GM18519 (cell line): Measurements from ENCODE around the gene PXYLP1.

Source experiments
- ATAC-seq: cut with Tn5 transposase; IDR thresholded peaks from one replicate; pipeline ENCODE4 v1.9.1; 2021; ENCODE audit warnings: mild to moderate bottlenecking, moderate library complexity; ENCODE audit not compliant: unreplicated experiment, low FRiP score

PXYLP1 gene

GRCh38 chr3:141227752-141228151 is 3.9 kb upstream of the PXYLP1 start:
- ATAC-seq: no peak

GRCh38 chr3:141228395-141228794 is 3.2 kb upstream of the PXYLP1 start:
- no peak for ATAC-seq

GRCh38 chr3:141229132-141229531 is 2.5 kb upstream of the PXYLP1 start:
- ATAC-seq: no peak

GRCh38 chr3:141230293-141230692 is 1.3 kb upstream of the PXYLP1 start:
- no peak for ATAC-seq

- no peak for ATAC-seq
Observed at GRCh38 chr3:141231952-141232823, 563 bp downstream of the PXYLP1 start.

GRCh38 chr3:141233457-141234161 is 2.0 kb downstream of the PXYLP1 start:
- ATAC-seq: no peak

- no peak for ATAC-seq
Observed at GRCh38 chr3:141234283-141234682, 2.7 kb downstream of the PXYLP1 start.

- no peak for ATAC-seq
Observed at GRCh38 chr3:141235661-141236171, 4.1 kb downstream of the PXYLP1 start.

GRCh38 chr3:141236361-141236760 is 4.7 kb downstream of the PXYLP1 start:
- no peak for ATAC-seq

GRCh38 chr3:141237701-141238521 is 6.3 kb downstream of the PXYLP1 start:
- no peak for ATAC-seq

- no peak for ATAC-seq
Observed at GRCh38 chr3:141239511-141240281, 8.1 kb downstream of the PXYLP1 start.

GRCh38 chr3:141240286-141240685 is 8.7 kb downstream of the PXYLP1 start:
- no peak for ATAC-seq

- no peak for ATAC-seq
Observed at GRCh38 chr3:141240687-141241615, 9.3 kb downstream of the PXYLP1 start.

- ATAC-seq: no peak
Observed at GRCh38 chr3:141241616-141242376, 10.2 kb downstream of the PXYLP1 start.

GRCh38 chr3:141242377-141243092 is 10.9 kb downstream of the PXYLP1 start:
- no peak for ATAC-seq

GRCh38 chr3:141243271-141243707 is 11.7 kb downstream of the PXYLP1 start:
- no peak for ATAC-seq

- no peak for ATAC-seq
Observed at GRCh38 chr3:141246224-141246957, 14.8 kb downstream of the PXYLP1 start.
